OCI-LY3 (cell line): ENCODE data around the gene ANAPC13.

Experiments
- H2AFZ ChIP-seq: fragments of 200-600, 300-600 bp; shearing (Covaris generic); 2 replicates; pipeline ENCODE4 v1.6.0; 2014; ENCODE audit warnings: antibody characterized with exemption, low read depth, low read length
- H3K27ac ChIP-seq: fragments of 200-600, 300-600 bp; sonication (generic); 2 replicates; pipeline ENCODE4 v1.5.1; 2014; ENCODE audit warnings: mild to moderate bottlenecking, low read length, moderate library complexity, mixed read lengths
- H3K27me3 ChIP-seq: fragments of 200-600, 300-600 bp; sonication (generic); 2 replicates; pipeline ENCODE4 v1.6.1; 2014; ENCODE audit warnings: low read depth, low read length, mixed read lengths
- H3K36me3 ChIP-seq: fragments of 200-600, 300-600 bp; sonication (generic); replicated peaks from 2 replicates; pipeline ENCODE3; 2014; ENCODE audit warnings: low read depth, low read length, mixed read lengths
- H3K4me1 ChIP-seq: fragments of 300-600, 200-600 bp; sonication (generic); 2 replicates; pipeline ENCODE4 v1.6.1; 2014; ENCODE audit warnings: low read length, mixed read lengths
- H3K4me2 ChIP-seq: fragments of 200-600, 300-600 bp; sonication (generic); 2 replicates; pipeline ENCODE4 v1.6.1; 2014; ENCODE audit warnings: low read length, mixed read lengths
- H3K4me3 ChIP-seq: fragments of 300-600, 200-600 bp; sonication (generic); 2 replicates; pipeline ENCODE4 v1.5.1; 2014; ENCODE audit warnings: antibody characterized with exemption, mild to moderate bottlenecking, low read length, moderate library complexity
- H3K79me2 ChIP-seq: fragments of 300-600, 200-600 bp; shearing (Covaris generic); 2 replicates; pipeline ENCODE4 v1.6.1; 2014; ENCODE audit warnings: mild to moderate bottlenecking, low read length, mixed read lengths
- H3K9ac ChIP-seq: fragments of 300-600, 200-600 bp; shearing (Covaris generic); 2 replicates; pipeline ENCODE4 v1.6.0; 2014; ENCODE audit warnings: mild to moderate bottlenecking, low read length, moderate library complexity
- H3K9me3 ChIP-seq: fragments of 200-600, 300-600 bp; shearing (Covaris generic); 2 replicates; pipeline ENCODE4 v1.6.1; 2014; ENCODE audit warnings: low read length, mixed read lengths; ENCODE audit not compliant: insufficient read depth
- H4K20me1 ChIP-seq: fragments of 200-600, 300-600 bp; sonication (generic); 2 replicates; pipeline ENCODE4 v1.6.1; 2016; ENCODE audit warnings: low read length, mixed read lengths; ENCODE audit not compliant: insufficient read depth
- EZH2phosphoT487 ChIP-seq: fragments of 200-600 bp; shearing (Covaris generic); IDR thresholded peaks from 2 replicates; pipeline ENCODE4 v1.6.1; 2018; ENCODE audit warnings: antibody characterized with exemption, mixed run types, low read depth
- TF ChIP-seq, protein P1 (sequence below): fragments of 200-600, 300-600 bp; sonication (generic); IDR thresholded peaks from 2 replicates; pipeline ENCODE4 v1.5.1; 2014; ENCODE audit warnings: antibody characterized with exemption, low read length, low read depth

ANAPC13 gene

DNA sequence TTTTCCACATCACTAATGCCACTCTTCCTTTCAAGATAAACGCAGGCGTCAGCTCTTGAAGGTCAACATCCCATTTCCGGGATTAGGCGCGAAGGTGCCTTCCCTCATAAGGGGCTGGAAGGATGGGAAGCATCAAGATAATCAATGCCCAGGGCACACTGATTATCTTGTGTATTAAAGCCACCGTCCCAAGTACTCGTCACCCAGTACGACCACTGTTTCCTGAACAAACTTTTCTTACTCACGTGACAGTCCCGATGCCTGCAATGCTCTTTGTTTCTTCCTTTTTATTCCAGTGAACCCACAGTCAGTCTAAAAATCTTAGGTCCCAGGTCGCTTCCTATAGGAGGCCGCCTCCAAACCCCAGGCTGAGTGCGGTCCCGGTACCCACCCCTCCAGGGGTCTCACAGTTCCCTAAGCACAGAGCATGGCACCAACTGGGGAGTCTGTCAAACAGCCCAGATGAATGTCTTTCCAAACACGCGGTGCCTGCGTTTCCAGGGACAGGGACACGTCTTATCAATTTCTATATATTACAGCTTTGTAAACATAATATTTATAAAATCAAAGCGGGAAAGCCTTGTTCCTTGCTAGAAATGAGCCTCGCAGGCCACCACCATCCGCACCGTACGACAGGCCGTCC, 589 bp downstream of the ANAPC13 start:
- Histone ChIP-seq H3K27me3 (no peaks in the 10 kb centered on the region), H3K4me3 (peak overlapping the region; percentile 91), H3K79me2 (peaks cover 59% of the 10 kb centered on the region), H3K27ac (peak overlapping the region; percentile 78), H2AFZ (peak overlapping the region; percentile 95), H3K4me1 (peaks cover 16% of the 10 kb centered on the region), H4K20me1 (peaks cover 7% of the 10 kb centered on the region), H3K4me2 (peak overlapping the region; percentile 97), H3K36me3 (peaks cover 14% of the 10 kb centered on the region), H3K9ac (peak overlapping the region; percentile 96), H3K9me3 (no peaks in the 10 kb centered on the region)
- TF ChIP-seq EZH2phosphoT487 = no peak
- TF ChIP-seq, protein P1, sequence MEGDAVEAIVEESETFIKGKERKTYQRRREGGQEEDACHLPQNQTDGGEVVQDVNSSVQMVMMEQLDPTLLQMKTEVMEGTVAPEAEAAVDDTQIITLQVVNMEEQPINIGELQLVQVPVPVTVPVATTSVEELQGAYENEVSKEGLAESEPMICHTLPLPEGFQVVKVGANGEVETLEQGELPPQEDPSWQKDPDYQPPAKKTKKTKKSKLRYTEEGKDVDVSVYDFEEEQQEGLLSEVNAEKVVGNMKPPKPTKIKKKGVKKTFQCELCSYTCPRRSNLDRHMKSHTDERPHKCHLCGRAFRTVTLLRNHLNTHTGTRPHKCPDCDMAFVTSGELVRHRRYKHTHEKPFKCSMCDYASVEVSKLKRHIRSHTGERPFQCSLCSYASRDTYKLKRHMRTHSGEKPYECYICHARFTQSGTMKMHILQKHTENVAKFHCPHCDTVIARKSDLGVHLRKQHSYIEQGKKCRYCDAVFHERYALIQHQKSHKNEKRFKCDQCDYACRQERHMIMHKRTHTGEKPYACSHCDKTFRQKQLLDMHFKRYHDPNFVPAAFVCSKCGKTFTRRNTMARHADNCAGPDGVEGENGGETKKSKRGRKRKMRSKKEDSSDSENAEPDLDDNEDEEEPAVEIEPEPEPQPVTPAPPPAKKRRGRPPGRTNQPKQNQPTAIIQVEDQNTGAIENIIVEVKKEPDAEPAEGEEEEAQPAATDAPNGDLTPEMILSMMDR = no peak

GRCh38 chr3:134483195-134483900, 2.4 kb downstream of the ANAPC13 start:
- no peak overlapping the region for H3K4me2 ChIP-seq
- H4K20me1 ChIP-seq = peaks cover 7% of the 10 kb centered on the region
- peaks cover 16% of the 10 kb centered on the region for H3K4me1 ChIP-seq
- TF ChIP-seq, protein P1 = no peak
- TF ChIP-seq EZH2phosphoT487 = no peak
- no peak overlapping the region for H3K27ac ChIP-seq
- H3K9me3 ChIP-seq = no peaks in the 10 kb centered on the region
- H3K36me3 ChIP-seq = peaks cover 20% of the 10 kb centered on the region
- H3K9ac ChIP-seq = no peak overlapping the region
- H3K4me3 ChIP-seq = no peak overlapping the region
- no peak overlapping the region for H2AFZ ChIP-seq
- peaks cover 43% of the 10 kb centered on the region for H3K79me2 ChIP-seq
- H3K27me3 ChIP-seq = no peaks in the 10 kb centered on the region

DNA sequence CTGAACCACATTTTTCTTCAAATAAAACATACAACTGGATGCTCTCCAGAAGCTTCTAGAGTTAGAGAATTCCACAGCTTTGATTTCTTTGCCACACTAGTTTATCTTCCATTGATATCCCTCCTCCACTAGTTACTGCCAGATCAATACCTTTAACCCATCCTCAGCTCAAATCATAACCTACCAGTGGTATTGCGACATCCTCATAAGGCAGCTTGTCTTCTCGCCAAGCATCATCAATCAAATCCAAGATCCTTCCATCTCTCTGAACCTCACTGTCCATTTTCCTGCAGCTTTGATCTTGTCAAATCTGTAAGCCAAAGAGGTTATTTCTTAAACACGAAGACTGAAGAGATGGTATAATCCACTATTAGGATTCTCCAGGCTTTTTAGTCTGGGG, 3.2 kb downstream of the ANAPC13 start:
- H4K20me1 ChIP-seq = peaks cover 2% of the 10 kb centered on the region; the same call in 1 of the 2 replicates
- TF ChIP-seq, protein P1 = no peak
- TF ChIP-seq EZH2phosphoT487 = no peak
- peaks cover 35% of the 10 kb centered on the region for H3K79me2 ChIP-seq
- H3K36me3 ChIP-seq = peaks cover 27% of the 10 kb centered on the region
- no peak overlapping the region for H2AFZ ChIP-seq
- no peak overlapping the region for H3K4me3 ChIP-seq
- H3K4me1 ChIP-seq = peaks cover 12% of the 10 kb centered on the region
- no peak overlapping the region for H3K4me2 ChIP-seq
- no peaks in the 10 kb centered on the region for H3K27me3 ChIP-seq
- no peaks in the 10 kb centered on the region for H3K9me3 ChIP-seq
- no peak overlapping the region for H3K9ac ChIP-seq
- H3K27ac ChIP-seq = no peak overlapping the region

GRCh38 chr3:134481166-134481565, 4.6 kb downstream of the ANAPC13 start:
- Histone ChIP-seq H3K9me3 (no peaks in the 10 kb centered on the region), H3K27me3 (no peaks in the 10 kb centered on the region), H3K4me3 (no peak overlapping the region), H3K36me3 (peaks cover 38% of the 10 kb centered on the region), H3K4me1 (peaks cover 6% of the 10 kb centered on the region), H3K4me2 (no peak overlapping the region), H3K79me2 (peaks cover 21% of the 10 kb centered on the region), H3K9ac (no peak overlapping the region), H2AFZ (no peak overlapping the region), H4K20me1 (no peaks in the 10 kb centered on the region), H3K27ac (no peak overlapping the region)
- TF ChIP-seq, protein P1 = no peak
- TF ChIP-seq EZH2phosphoT487 = no peak
